NCI-H187 (cell line): ENCODE measurements around the gene VPS13D.

Source experiments
- DNase-seq, 2 experiments: peaks; one replicate each; lab custom pipeline; 2025; lab: John Stamatoyannopoulos, UW

VPS13D gene, protein sequence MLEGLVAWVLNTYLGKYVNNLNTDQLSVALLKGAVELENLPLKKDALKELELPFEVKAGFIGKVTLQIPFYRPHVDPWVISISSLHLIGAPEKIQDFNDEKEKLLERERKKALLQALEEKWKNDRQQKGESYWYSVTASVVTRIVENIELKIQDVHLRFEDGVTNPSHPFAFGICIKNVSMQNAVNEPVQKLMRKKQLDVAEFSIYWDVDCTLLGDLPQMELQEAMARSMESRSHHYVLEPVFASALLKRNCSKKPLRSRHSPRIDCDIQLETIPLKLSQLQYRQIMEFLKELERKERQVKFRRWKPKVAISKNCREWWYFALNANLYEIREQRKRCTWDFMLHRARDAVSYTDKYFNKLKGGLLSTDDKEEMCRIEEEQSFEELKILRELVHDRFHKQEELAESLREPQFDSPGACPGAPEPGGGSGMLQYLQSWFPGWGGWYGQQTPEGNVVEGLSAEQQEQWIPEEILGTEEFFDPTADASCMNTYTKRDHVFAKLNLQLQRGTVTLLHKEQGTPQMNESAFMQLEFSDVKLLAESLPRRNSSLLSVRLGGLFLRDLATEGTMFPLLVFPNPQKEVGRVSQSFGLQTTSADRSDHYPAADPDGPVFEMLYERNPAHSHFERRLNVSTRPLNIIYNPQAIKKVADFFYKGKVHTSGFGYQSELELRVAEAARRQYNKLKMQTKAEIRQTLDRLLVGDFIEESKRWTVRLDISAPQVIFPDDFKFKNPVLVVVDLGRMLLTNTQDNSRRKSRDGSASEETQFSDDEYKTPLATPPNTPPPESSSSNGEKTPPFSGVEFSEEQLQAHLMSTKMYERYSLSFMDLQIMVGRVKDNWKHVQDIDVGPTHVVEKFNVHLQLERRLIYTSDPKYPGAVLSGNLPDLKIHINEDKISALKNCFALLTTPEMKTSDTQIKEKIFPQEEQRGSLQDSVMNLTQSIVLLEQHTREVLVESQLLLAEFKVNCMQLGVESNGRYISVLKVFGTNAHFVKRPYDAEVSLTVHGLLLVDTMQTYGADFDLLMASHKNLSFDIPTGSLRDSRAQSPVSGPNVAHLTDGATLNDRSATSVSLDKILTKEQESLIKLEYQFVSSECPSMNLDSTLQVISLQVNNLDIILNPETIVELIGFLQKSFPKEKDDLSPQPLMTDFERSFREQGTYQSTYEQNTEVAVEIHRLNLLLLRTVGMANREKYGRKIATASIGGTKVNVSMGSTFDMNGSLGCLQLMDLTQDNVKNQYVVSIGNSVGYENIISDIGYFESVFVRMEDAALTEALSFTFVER (N-terminal part only)

DNA sequence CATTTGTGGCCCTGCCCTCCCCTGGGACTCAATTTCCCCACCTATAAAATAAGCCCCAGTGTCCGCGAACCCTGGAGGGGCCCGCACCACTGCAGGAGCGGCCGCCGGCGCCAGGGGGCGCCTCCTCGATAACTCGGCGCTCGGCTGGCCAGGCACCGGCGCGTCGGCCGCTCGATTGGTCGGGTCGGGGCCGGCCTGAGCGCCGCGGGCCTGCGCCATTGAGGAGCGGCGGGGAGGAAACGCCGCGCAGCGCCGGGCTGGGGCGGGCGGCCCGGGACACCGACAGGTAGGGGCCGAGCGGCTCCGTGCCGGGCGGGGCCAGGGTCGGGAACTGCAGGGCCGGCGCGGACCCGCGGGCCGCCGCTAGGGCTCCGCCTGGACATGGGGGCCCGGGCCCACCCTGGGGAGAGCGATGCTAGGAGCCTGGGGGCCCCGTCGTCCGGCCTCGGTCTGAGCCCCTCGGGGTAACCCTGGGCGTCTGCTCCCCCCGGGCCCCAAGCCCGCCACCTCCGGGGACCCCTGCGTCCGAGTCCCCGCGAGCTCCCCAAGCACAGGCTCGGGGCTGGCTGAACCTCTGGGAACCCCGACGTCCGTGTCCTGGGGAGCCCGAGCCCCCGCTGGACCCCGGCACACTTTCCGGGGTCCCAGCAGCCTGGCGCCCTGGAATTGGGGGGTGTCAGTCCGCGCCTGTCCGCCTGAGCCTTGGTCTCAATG is at the start of gene VPS13D:
Gene VPS13D, plus strand, starts transcription at position 196 of the 714 bp plus-strand sequence. CDS start 4,237 bp downstream, outside the sequence.
- peak; percentile 25 to 67 for DNase-seq

GRCh38 chr1:12180315-12180714 is 49.5 kb upstream of the VPS13D start:
- DNase-seq: no peak

- no peak for DNase-seq
Observed at GRCh38 chr1:12180903-12181302, 48.9 kb upstream of the VPS13D start.

- DNase-seq: no peak
Observed at GRCh38 chr1:12181568-12181967, 48.3 kb upstream of the VPS13D start.

- DNase-seq: no peak
Observed at GRCh38 chr1:12182410-12182984, 47.3 kb upstream of the VPS13D start.

GRCh38 chr1:12183095-12183794 is 46.6 kb upstream of the VPS13D start:
- DNase-seq: no peak

- no peak for DNase-seq
Observed at GRCh38 chr1:12184008-12184681, 45.7 kb upstream of the VPS13D start.

- DNase-seq: no peak
Observed at GRCh38 chr1:12185036-12185917, 44.6 kb upstream of the VPS13D start.

- no peak for DNase-seq
Observed at GRCh38 chr1:12185918-12186678, 43.7 kb upstream of the VPS13D start.

GRCh38 chr1:12186679-12186985 is 43.2 kb upstream of the VPS13D start:
- DNase-seq: no peak

DNA sequence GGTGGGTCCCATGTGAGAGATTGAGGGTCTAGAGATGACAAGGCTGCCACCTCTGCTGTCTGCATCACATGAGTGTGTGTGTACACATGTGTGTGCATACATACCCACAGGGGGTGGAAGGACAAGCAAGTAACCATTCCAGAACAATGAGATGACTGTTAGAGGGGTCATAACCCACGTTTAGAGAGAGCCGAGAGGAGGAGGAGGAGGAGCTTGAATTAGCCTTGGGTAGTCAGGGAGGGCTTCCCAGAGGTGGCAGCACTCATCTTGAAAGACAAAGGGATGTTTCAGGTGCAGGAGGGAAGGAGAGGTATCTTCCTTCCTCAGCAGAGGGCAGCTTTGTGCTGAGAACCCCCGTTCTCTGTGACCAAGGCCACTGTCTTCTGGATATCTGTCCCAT is 41.7 kb upstream of the VPS13D start:
- DNase-seq: no peak

GRCh38 chr1:12188657-12189327 is 41.0 kb upstream of the VPS13D start:
- DNase-seq: no peak

DNA sequence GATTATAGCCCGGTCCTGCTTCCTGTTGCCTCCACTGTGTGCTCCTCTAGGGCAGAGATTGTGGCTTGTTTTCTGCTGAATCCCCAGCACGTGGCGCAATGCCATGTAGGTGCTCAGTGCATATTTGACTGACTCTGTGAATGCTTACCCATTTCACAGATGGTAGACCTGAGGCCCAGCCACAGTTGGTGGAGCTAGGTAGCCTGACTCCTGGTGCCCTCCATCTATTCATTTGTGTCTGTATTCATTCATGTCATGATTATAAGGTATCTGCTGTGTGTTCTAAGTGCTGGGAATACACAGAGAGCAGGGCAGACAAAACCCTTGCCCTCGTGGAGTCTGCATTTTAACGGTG is 40.5 kb upstream of the VPS13D start:
- no peak for DNase-seq

- peak in 1 of 2 experiments; percentile 37 for DNase-seq
Observed at GRCh38 chr1:12191242-12192032, 38.4 kb upstream of the VPS13D start.

- no peak for DNase-seq
Observed at GRCh38 chr1:12194666-12195216, 35.1 kb upstream of the VPS13D start.

DNA sequence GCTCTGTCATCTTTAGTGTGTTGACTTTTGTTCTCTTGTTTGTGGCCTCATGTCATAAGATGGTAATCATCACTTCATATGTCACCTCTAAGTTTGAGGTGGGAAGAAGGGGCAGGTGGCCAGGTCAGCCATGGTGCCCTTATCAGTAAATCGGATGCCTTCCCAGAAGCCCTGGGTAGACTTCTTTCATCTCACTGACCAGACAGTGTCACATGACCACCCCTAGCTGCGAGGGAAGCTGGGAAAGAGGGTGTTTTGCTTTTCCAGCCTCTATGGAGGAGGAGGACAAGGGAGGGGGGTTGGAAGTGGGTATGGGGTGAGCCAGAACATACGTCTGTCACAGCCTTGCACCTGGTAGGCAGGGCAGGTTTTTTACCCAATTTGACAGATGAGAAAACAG is 34.4 kb upstream of the VPS13D start:
- DNase-seq: no peak
